ENCODE measurements around the gene HPS4. TPM values are rescaled to one million over a fixed set of nuclear protein-coding genes. Genes with fewer than 3 reads are reported as not detected.

HPS4 gene
- total RNA-seq, 1 experiment from 2014 or later = 48.1 TPM

- DNase-seq (ENCODE audit: low spot score) (no peak), ATAC-seq (no peak)
- Mint-ChIP-seq H3K4me1 (peaks cover 17% of the 10 kb centered on the region), H3K27ac (no peak overlapping the region), H3K9me3 (no peaks in the 10 kb centered on the region), H3K36me3 (no peaks in the 10 kb centered on the region), H3K4me3 (no peak overlapping the region), H3K27me3 (ENCODE audit: low read depth) (no peaks in the 10 kb centered on the region)
- POLR2A ChIA-PET = no interaction called here
- TF ChIP-seq ZNF423 (CRISPR knock-in tag; IDR thresholded peaks at IDR 0.05) (no peak), ZMAT4 (CRISPR knock-in tag; IDR thresholded peaks at IDR 0.05) (no peak), HMGXB4 (CRISPR knock-in tag; IDR thresholded peaks at IDR 0.05) (no peak), E2F1 (CRISPR knock-in tag; IDR thresholded peaks at IDR 0.05) (no peak), ATF6 (CRISPR knock-in tag; IDR thresholded peaks at IDR 0.05) (no peak), CTCF (IDR thresholded peaks at IDR 0.05) (no peak), GRHL2 (CRISPR knock-in tag; IDR thresholded peaks at IDR 0.05; ENCODE audit: insufficient replicate concordance, severe bottlenecking) (no peak), ATF2 (CRISPR knock-in tag; IDR thresholded peaks at IDR 0.05; ENCODE audit: borderline replicate concordance, low read depth) (no peak)
- CTCF ChIA-PET = no interaction called here
Measured at GRCh38 chr22:26516503-26516902, 32.9 kb upstream of the HPS4 start.

GRCh38 chr22:26515931-26516330 lies 32.3 kb upstream of the HPS4 start:
- DNase-seq (ENCODE audit: low spot score) (no peak), ATAC-seq (no peak)
- ChIA-PET CTCF (no interaction called here), POLR2A (no interaction called here)
- Mint-ChIP-seq H3K36me3 (peaks cover 2% of the 10 kb centered on the region; the same call in 1 of the 2 replicates), H3K27ac (no peak overlapping the region), H3K4me3 (no peak overlapping the region), H3K27me3 (ENCODE audit: low read depth) (no peaks in the 10 kb centered on the region), H3K4me1 (peaks cover 21% of the 10 kb centered on the region), H3K9me3 (no peaks in the 10 kb centered on the region)
- no peak for TF ChIP-seq ERG (CRISPR knock-in tag; IDR thresholded peaks at IDR 0.05)
- TF ChIP-seq FOXK1 (CRISPR knock-in tag; IDR thresholded peaks at IDR 0.05) = no peak
- no peak for TF ChIP-seq OVOL2 (CRISPR knock-in tag; IDR thresholded peaks at IDR 0.05; ENCODE audit: borderline replicate concordance)
- no peak for TF ChIP-seq E2F5 (CRISPR knock-in tag; IDR thresholded peaks at IDR 0.05)
- no peak for TF ChIP-seq ZNF263 (CRISPR knock-in tag; IDR thresholded peaks at IDR 0.05; ENCODE audit: low read depth)
- TF ChIP-seq E2F1 (CRISPR knock-in tag; IDR thresholded peaks at IDR 0.05) = no peak
- TF ChIP-seq HMGA2 (CRISPR knock-in tag; IDR thresholded peaks at IDR 0.05) = no peak
- TF ChIP-seq TCF7 (CRISPR knock-in tag; IDR thresholded peaks at IDR 0.05; ENCODE audit: low read depth) = no peak
- no peak for TF ChIP-seq ZNF138 (CRISPR knock-in tag; conservative IDR thresholded peaks at IDR 0.05)
- no peak for TF ChIP-seq USF1 (CRISPR knock-in tag; IDR thresholded peaks at IDR 0.05)
- no peak for TF ChIP-seq PREB (CRISPR knock-in tag; IDR thresholded peaks at IDR 0.05; ENCODE audit: borderline replicate concordance)
- TF ChIP-seq RELA (CRISPR knock-in tag; IDR thresholded peaks at IDR 0.05; ENCODE audit: borderline replicate concordance) = no peak
- TF ChIP-seq CBFB (CRISPR knock-in tag; IDR thresholded peaks at IDR 0.05; ENCODE audit: low read depth) = no peak

All from WTC11 (cell line).